Transverse colon (tissue), 4 donors: ENCODE results near the gene CEBPA. TPM values are rescaled to one million over a fixed set of nuclear protein-coding genes. Genes with fewer than 3 reads are reported as not detected.

ENCODE experiments used
- DNase-seq: peaks from one replicate; pipeline ENCODE4 v3.0.0-alpha.2; 2019
- H3K27ac ChIP-seq, 4 donors: fragments of 200-600 bp; sonication (generic); 2 replicates each; pipeline ENCODE4 v1.5.1; 2016 to 2018; ENCODE audit warnings: inconsistent platforms in 4 of 4
- H3K27me3 ChIP-seq: fragments of 200-600 bp; sonication (generic); 2 replicates; pipeline ENCODE4 v1.5.1; 2017; ENCODE audit warnings: inconsistent platforms
- H3K36me3 ChIP-seq, 4 donors: fragments of 200-600 bp; sonication (generic); 2 replicates each; pipeline ENCODE4 v1.5.1; 2017 to 2019; ENCODE audit warnings: inconsistent platforms in 4 of 4
- H3K4me1 ChIP-seq, 4 donors: fragments of 200-600 bp; sonication (generic); 2 replicates each; pipeline ENCODE4 v1.5.1; 2017 to 2020; ENCODE audit warnings: inconsistent platforms in 4 of 4
- H3K4me3 ChIP-seq, 4 donors: fragments of 200-600 bp; sonication (generic); 1 replicate in 1 of 4; 2 replicates in 3 of 4; pipeline versions ENCODE4 v1.5.1 to v1.6.1; 2017 to 2019; ENCODE audit warnings: inconsistent platforms in 4 of 4
- H3K9me3 ChIP-seq, 2 donors: fragments of 200-600 bp; sonication (generic); 2 replicates each; pipeline ENCODE4 v1.5.1; 2017 to 2019; ENCODE audit warnings: inconsistent platforms in 2 of 2
- CTCF ChIP-seq, 5 experiments: fragments of 200-600 bp in 3 of 5; fragments of 450-650 bp in 2 of 5; sonication (generic) in 3 of 5; IDR thresholded peaks; 1 replicate in 2 of 5; 2 replicates in 3 of 5; pipeline ENCODE4 v1.5.1; 2016 to 2017; ENCODE audit warnings: antibody characterized with exemption in 5 of 5, inconsistent platforms in 3 of 5, mild to moderate bottlenecking in 2 of 5, moderate library complexity in 1 of 5
- EP300 ChIP-seq: sonication (generic); formaldehyde crosslinking; IDR thresholded peaks from one replicate; pipeline ENCODE4 v1.6.1; 2017; ENCODE audit warnings: antibody characterized with exemption, low read depth
- POLR2A ChIP-seq: fragments of 450-650 bp; IDR thresholded peaks from one replicate; pipeline ENCODE4 v1.6.1; 2016; ENCODE audit warnings: antibody characterized with exemption, mild to moderate bottlenecking, moderate library complexity
- POLR2AphosphoS5 ChIP-seq, 3 donors: sonication (generic); formaldehyde crosslinking; IDR thresholded peaks; one replicate each; pipeline ENCODE4 v1.6.1; 2016; ENCODE audit warnings: antibody characterized with exemption in 3 of 3
- WGBS, 2 donors: methylation state at CpG; one replicate each; pipeline ENCODE4 v1.1.5; 2018; ENCODE audit warnings: low coverage in 1 of 2; 5-methylcytosine and 5-hydroxymethylcytosine counted together
- in situ Hi-C, 4 donors: fragments of 200-750 bp; cut with MboI; loops; one replicate each; pipeline versions ENCODE4 v1.15.0 to v1.15.1; 2017; ENCODE audit warnings: low sequenced_read_pairs in 3 of 4, low pct_ligation_motif_present in 1 of 4, low pct_unique_long_range_greater_than_20kb in 1 of 4
- intact Hi-C: fragments of 100-400 bp; cut with DNase I; formaldehyde crosslinking; loops from one replicate; pipeline ENCODE4 v1.15.1; 2023; ENCODE audit warnings: low total_unique reads
- total RNA-seq, 4 donors: library from RNA; depleted of rRNA; stranded (reverse); fragments of >200 nt; gene quantifications; one replicate each; pipeline ENCODE4 v1.1.0, GENCODE V29; 2016

Gene CEBPA
- total RNA-seq, 4 donors from 2014 or later: 69.4 to 84.2 (median 77.3) TPM

- intact Hi-C loops: no loop called here
- in situ Hi-C loops: loop anchor here in 1 of 4 donors (25.0 kb wide), 1 partner anchor 507 kb away; no protein-coding TSS in a partner anchor
- H3K4me3 ChIP-seq: no peak overlapping the region
- no peak for DNase-seq
- H3K4me1 ChIP-seq: no peaks in the 10 kb centered on the region
- peaks cover 3% of the 10 kb centered on the region for H3K27me3 ChIP-seq
- H3K27ac ChIP-seq: no peak overlapping the region
- no peak for TF ChIP-seq POLR2A
- TF ChIP-seq CTCF (IDR thresholded peaks at IDR 0.05): no peak
- no peak for TF ChIP-seq POLR2AphosphoS5 (IDR thresholded peaks at IDR 0.05)
- no peak for TF ChIP-seq EP300
- WGBS, 2 donors: 82 to 88% methylated on average over 3 to 4 of the region's 7 CpGs
- peaks cover 0 to 5% of the 10 kb centered on the region in 2 donors for H3K9me3 ChIP-seq
- no peaks in the 10 kb centered on the region for H3K36me3 ChIP-seq
Observed at GRCh38 chr19:33255781-33256180, 46.6 kb downstream of the CEBPA start.

DNA sequence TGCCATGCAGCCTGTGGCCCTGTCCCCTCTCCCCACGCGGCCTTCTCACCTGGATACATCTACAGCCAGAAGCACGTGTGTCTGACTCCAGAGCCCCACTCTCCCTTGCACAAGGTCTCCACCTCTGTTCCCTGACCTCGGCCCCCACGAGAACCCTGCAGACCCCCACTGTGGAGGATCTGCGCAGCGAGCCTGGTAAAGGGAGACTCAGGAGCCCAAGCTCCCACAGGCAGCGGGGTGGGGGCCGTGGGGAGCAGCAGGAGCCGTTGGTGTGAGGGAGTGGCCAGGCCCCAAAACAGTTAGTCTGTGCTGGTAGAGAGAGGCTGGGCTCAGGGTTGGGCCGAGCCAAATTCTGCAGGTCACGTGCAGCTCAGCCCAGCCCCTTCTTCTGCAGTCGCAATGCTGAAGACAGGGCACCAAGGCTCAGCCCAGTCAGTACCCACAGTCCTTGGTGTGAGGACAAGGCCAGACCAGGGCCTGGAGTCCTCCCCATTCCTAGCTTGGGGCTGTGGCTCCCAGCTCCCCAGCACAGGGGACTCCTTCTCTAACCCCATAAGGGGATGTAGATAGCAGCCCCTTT is 48.0 kb downstream of the CEBPA start:
- in situ Hi-C loops: loop anchor here in 1 of 4 donors (25.0 kb wide), 1 partner anchor 508 kb away; no protein-coding TSS in a partner anchor
- TF ChIP-seq EP300 (no peak), CTCF (IDR thresholded peaks at IDR 0.05) (no peak), POLR2AphosphoS5 (IDR thresholded peaks at IDR 0.05) (no peak), POLR2A (no peak)
- H3K4me1 ChIP-seq: no peaks in the 10 kb centered on the region
- no peak overlapping the region for H3K4me3 ChIP-seq
- peaks cover 0 to 5% of the 10 kb centered on the region in 2 donors for H3K9me3 ChIP-seq
- peaks cover 3% of the 10 kb centered on the region for H3K27me3 ChIP-seq
- DNase-seq: no peak
- H3K27ac ChIP-seq: no peak overlapping the region
- no peaks in the 10 kb centered on the region for H3K36me3 ChIP-seq
- 80% methylated on average over 13 of the region's 13 CpGs; no CpG with 5 or more reads in 1 of the 2 donors for WGBS, 2 donors
- intact Hi-C loops: no loop called here

GRCh38 chr19:33252971-33253370 is 49.4 kb downstream of the CEBPA start:
- TF ChIP-seq CTCF (IDR thresholded peaks at IDR 0.05) (no peak), POLR2A (no peak), EP300 (no peak), POLR2AphosphoS5 (IDR thresholded peaks at IDR 0.05) (no peak)
- 87% methylated on average over 8 of the region's 8 CpGs; no CpG with 5 or more reads in 1 of the 2 donors for WGBS, 2 donors
- Histone ChIP-seq H3K4me1 (no peaks in the 10 kb centered on the region), H3K27ac (no peak overlapping the region), H3K27me3 (peaks cover 3% of the 10 kb centered on the region), H3K9me3 (peaks cover 0 to 4% of the 10 kb centered on the region in 2 donors), H3K4me3 (no peak overlapping the region), H3K36me3 (no peaks in the 10 kb centered on the region)
- in situ Hi-C loops (loop anchor here in 1 of 4 donors (25.0 kb wide), 1 partner anchor 509 kb away; no protein-coding TSS in a partner anchor), intact Hi-C loops (no loop called here)
- no peak for DNase-seq

DNA sequence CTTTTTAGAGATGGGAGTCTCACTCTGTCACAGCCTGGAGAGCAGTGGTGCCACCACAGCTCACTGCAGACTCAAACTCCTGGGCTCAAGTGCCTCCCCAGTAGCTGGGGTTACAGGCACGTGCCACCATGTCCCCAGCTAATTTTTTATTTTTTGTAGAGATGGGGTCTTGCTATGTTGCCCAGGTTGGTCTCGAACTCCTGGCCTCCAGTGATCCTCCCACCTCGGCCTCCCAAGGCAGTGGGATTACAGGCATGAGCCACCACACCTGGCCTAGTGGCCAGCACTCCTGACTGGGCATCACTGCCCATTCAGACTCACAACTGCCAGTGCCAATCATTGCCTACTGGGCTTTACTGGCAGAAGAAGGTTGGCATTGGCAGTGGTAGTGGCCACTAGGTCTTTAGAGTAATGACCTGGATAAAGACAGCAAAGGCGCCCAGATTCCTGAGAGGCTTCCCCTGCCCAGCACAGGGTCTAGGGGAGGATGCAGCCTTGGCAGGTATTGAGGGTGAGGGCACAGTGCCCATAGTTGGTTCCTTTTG is 49.8 kb downstream of the CEBPA start:
- in situ Hi-C loops (loop anchor here in 1 of 4 donors (25.0 kb wide), 1 partner anchor 510 kb away; no protein-coding TSS in a partner anchor), intact Hi-C loops (no loop called here)
- Histone ChIP-seq H3K27ac (no peak overlapping the region), H3K4me3 (no peak overlapping the region), H3K36me3 (no peaks in the 10 kb centered on the region), H3K9me3 (no peaks in the 10 kb centered on the region), H3K27me3 (peaks cover 3% of the 10 kb centered on the region), H3K4me1 (no peaks in the 10 kb centered on the region)
- WGBS, 2 donors: 92 to 100% methylated on average over 2 to 4 of the region's 4 CpGs
- no peak for TF ChIP-seq POLR2A
- DNase-seq: no peak
